Activated CD4-positive, CD25-positive, alpha-beta regulatory T cell (primary cell): Measurements from ENCODE around the gene NECTIN4.
"Not testable (repeated sequence)": the region's sequence is repeated elsewhere in the genome, so short reads cannot be mapped to it uniquely, and the experiment has no call there.

Experiments
- DNase-seq, 4 experiments: peaks; one replicate each; lab custom pipeline; 2025; lab: John Stamatoyannopoulos, UW

Gene NECTIN4

DNA sequence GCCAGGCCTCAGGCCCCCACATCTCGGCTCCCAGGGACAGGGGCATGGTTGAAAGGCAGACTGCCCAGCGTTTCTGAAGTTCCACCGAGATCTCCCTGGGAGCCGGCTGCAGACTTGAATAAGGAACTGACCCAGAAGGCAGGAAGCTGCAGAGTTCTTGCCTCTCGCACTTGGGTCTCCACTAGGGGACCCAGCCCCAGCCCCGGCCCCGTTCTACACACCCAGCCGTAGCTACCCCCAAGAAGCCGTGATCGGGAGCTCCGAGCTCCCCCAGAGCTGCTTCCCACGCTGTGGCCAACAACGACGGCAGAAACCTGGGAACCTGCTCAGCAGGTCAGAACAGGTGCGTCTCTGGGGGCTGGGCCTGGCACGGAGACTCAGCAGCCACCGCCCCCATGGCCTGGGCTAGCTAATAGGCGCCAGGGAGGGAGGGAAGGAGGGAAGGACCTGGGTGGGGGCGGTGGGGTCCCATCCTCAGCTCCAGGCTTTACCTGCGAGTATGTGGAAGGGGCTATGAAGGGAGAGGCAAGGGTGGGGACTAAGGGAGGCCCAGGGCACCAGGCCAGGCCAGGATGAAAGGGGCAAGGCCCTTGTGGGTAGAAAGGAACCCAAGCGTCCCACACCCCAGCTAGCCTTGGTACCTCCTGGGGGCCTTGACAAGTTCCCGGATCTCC is at the start of gene NECTIN4:
NECTIN4 (minus strand) TSS at position 308 of the 674 bp plus-strand sequence; CDS start at position 46, 262 bp downstream.
- DNase-seq: no peak

- DNase-seq: no peak
Measured at GRCh38 chr1:161138431-161138830, 49.1 kb upstream of the NECTIN4 start.

DNA sequence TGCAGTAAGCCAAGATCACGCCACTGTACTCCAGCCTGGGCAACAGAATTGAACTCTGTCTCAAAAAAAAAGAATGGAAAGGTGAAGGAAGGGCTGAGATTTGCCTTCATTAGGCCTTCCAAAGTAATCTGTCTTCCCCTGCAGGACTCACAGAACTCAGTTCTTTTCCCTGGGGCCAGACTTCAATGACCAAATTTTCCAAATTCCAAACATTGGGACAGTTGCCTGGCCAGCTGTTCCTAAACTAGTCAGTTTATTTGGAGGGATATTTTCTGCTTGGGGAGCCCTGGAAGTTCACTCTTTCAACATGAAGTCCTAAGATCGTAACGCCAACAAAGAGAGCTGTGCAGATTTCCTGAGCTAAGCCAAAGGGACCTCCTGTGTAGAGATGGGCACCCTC is 48.5 kb upstream of the NECTIN4 start:
- DNase-seq: no peak

- no peak for DNase-seq
Measured at GRCh38 chr1:161133220-161133740, 43.9 kb upstream of the NECTIN4 start.

DNA sequence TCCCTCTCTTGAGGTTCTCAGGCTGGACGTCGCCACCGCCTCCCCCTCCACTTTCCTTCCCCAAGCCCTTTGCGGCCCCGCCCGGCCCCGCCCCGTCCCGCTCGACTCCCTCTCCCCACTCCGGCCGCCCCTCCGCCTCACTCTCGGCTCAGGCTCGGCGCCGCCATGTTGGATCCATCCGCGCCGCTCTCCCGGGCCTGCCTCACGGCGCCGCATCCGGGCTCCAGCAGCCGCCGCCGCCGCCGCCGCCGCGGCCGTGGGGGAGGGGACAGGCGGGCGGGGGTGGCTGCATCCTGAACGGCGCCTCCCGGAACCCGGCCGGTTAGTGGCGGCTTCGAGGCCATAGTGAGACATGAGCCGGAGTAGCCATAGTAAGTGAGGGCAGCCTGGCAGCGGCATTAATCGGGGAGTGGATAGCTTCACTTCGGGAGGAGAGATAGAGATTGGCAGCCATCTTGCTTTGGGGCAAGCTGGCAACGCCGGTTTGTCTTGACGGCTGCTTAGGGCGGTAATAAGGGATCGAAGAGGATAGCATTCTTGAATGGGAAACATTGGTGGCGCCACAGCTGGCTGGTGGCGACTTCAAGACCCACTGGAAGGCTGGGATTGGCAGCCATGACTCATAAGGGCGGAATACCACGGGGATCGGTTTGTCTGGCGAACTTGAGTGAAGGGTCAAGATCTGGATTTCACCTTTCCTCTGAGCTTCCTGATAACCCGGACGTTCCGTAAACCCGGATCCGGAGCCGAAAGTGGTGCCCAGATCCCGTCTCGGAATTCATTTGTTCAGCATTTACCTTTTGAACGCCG is 43.3 kb upstream of the NECTIN4 start, which contains the start of gene DEDD:
DEDD (minus strand) TSS at position 258 of the 810 bp plus-strand sequence. CDS start 8,205 bp downstream, outside the sequence.
- peak; percentile 63 to 80 (median 78) for DNase-seq

DNA sequence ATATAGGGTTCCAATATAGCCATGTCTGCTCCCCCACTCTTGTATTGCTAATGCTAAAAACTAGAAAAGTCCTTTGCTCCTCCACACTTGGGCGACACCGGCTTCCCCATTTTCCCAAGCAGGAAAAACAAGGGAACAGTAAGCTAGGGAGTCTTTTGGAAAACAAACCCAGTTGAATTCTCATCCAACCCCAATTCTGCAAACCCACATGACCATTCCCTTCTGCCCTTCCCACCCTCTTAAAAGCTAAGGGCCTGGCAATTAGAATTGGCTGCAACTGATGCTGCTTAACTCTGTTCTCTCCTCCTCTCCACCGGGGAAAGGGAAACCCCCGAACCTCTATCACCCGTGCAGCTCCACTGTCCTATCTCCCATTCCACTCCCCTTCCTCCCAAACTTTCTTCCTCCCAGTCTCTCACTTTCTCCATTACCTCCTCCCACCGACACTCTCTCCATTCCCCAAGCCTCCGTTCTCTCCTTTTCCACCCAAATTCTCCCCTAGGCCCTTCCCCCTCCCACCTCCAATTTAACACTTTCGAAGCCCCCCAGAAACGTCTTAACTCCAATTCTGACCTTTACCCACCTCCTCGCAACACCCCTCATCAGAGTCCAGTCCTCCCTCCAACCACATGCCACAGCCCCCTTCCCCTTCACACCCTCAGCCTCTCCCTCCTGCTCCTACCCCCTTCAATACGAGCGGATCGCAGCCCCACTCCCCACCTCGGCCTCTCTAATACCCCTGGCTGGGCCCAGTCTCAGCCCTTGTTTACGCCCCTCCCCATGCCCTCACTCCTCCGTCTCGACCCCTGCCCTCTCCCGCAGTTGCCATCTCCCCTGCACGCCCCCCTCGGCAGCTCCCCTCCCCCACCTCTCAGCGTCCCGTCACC is 42.4 kb upstream of the NECTIN4 start:
- no peak for DNase-seq

DNA sequence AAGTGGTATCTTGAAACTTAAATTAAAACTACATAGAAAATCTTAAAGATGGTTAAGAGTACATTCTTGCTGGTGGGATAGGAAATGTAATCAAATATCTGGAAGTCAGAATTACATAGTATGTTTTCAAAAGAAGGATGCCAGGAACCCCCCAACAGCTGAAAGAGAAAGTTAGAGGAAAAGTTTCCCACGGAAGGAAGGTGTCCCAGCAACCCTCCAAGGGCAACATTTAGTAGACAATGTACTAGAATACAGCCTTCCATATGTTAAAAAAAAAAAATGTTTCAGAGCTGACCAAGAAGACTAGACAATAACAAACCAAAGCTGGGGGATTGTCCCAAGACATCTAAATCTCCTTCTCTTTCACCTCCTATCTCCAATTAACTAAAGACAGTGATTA is 40.9 kb upstream of the NECTIN4 start:
- DNase-seq: no peak

DNA sequence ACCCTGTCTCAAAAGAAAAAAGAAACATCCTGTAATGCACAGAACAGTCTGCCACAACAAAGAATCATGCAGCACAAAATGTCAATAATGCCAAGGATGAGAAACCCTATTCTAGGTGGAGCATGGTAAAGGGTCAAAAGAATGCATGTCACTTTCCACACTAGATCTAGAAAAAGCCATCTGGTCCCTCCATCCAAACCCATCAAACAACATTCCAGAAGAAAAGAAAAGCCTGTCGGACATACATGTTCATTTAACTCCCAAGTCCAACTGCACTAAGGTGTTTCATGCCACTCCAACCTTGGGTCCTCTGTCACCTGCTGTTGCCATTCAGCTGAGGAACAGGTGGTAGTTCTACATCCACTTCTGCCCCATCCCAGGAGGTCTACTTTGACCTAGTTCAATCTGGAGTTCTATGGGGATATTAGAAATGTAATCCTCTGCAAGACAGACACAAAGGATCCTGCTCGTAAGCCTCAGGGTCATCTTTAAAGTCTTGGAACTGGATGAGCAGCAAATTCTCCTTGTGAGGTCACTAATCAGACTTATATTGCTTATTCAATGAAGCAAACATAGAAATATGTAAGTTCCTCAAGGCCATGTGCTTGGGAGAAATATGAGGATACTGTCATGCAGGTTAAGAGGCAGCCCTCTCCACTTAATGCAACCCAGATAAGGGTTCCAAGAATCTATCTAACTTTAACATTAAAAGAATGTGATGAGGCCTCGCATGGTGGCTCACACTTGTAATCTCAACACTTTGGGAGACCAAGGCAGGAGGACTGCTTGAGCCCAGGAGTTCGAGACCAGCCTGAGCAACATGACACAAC is 39.4 kb upstream of the NECTIN4 start:
- DNase-seq: no peak

DNA sequence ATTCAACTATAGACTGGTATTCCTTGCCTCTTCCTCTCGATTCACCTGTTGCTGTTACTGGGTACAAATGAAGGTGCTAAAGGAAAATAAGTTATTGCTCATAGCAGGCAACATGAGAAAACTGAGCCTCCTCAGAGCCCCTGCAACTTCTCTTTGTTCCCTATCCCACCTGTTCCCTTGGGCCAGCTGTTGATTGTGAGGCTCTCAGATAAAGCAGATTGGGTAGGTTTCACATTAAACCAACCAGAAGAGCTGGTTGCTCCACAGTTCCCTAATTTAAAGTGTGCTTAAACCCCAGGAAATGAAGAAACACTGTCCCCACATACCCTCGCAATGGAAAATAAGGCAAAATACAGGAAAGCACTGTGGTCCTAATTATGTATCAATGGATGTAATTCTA is 38.3 kb upstream of the NECTIN4 start:
- DNase-seq: no peak

GRCh38 chr1:161122967-161123366 is 33.6 kb upstream of the NECTIN4 start:
- DNase-seq: no peak

- DNase-seq: no peak
Measured at GRCh38 chr1:161121834-161122233, 32.5 kb upstream of the NECTIN4 start.

GRCh38 chr1:161121042-161121650 is 31.8 kb upstream of the NECTIN4 start:
- no peak for DNase-seq

- DNase-seq: peak in 3 of 4 experiments; percentile 12 to 20 (median 15)
Measured at GRCh38 chr1:161119092-161119903, 29.9 kb upstream of the NECTIN4 start.

- DNase-seq: peak; percentile 45 to 79 (median 69)
Measured at GRCh38 chr1:161117759-161118581, 28.6 kb upstream of the NECTIN4 start, which contains the start of the genes NIT1 and PFDN2. NIT1 (plus strand) TSS chr1:161118105; CDS start chr1:161118177, 72 bp downstream. PFDN2 (minus strand) TSS chr1:161118037; CDS start chr1:161118026, 11 bp downstream.

- not testable (repeated sequence) for DNase-seq
Measured at GRCh38 chr1:161115961-161116360, 26.6 kb upstream of the NECTIN4 start.

GRCh38 chr1:161115132-161115711 is 25.9 kb upstream of the NECTIN4 start:
- DNase-seq: peak in 1 of 4 experiments; percentile 19

GRCh38 chr1:161114556-161114955 is 25.2 kb upstream of the NECTIN4 start:
- DNase-seq: no peak

- DNase-seq: no peak
Measured at GRCh38 chr1:161113915-161114314, 24.6 kb upstream of the NECTIN4 start.
